ENCODE results near the gene CARS1.

DNA sequence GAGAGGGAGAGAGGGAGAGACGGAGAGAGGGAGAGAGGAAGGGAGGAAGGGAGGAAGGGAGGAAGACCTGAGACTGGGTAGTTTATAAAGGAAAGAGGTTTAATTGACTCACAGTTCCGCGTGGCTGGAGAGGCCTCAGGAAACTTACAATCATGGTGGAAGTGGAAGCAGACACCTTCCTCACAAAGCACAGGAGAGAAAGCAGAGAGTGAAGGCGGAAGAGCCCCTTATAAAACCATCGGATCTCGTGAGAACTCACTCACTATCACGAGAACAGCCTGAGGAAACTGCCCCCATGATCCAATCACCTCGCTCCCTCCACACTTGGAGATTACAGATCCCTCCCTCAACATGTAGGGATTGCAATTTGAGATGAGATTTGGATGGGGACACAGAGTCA is 12.2 kb upstream of the CARS1 start:
- TF ChIP-seq CTCF (IDR thresholded peaks at IDR 0.05) (no peak), POLR2AphosphoS5 (IDR thresholded peaks at IDR 0.05; ENCODE audit: low read depth, low read length) (no peak), SIN3A (IDR thresholded peaks at IDR 0.05; ENCODE audit: borderline replicate concordance, insufficient read depth, low read depth, low read length) (no peak), TCF7L2 (IDR thresholded peaks at IDR 0.05; ENCODE audit: low read depth, low read length) (no peak)
- TF ChIP-seq, protein P1, sequence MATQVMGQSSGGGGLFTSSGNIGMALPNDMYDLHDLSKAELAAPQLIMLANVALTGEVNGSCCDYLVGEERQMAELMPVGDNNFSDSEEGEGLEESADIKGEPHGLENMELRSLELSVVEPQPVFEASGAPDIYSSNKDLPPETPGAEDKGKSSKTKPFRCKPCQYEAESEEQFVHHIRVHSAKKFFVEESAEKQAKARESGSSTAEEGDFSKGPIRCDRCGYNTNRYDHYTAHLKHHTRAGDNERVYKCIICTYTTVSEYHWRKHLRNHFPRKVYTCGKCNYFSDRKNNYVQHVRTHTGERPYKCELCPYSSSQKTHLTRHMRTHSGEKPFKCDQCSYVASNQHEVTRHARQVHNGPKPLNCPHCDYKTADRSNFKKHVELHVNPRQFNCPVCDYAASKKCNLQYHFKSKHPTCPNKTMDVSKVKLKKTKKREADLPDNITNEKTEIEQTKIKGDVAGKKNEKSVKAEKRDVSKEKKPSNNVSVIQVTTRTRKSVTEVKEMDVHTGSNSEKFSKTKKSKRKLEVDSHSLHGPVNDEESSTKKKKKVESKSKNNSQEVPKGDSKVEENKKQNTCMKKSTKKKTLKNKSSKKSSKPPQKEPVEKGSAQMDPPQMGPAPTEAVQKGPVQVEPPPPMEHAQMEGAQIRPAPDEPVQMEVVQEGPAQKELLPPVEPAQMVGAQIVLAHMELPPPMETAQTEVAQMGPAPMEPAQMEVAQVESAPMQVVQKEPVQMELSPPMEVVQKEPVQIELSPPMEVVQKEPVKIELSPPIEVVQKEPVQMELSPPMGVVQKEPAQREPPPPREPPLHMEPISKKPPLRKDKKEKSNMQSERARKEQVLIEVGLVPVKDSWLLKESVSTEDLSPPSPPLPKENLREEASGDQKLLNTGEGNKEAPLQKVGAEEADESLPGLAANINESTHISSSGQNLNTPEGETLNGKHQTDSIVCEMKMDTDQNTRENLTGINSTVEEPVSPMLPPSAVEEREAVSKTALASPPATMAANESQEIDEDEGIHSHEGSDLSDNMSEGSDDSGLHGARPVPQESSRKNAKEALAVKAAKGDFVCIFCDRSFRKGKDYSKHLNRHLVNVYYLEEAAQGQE (IDR thresholded peaks at IDR 0.05; ENCODE audit: insufficient read depth in 1 of 2, low read depth in 2 of 2, low read length in 1 of 2) = no peak
